ENCODE data around the gene CLSTN1. TPM values are rescaled to one million over a fixed set of nuclear protein-coding genes. Genes with fewer than 3 reads are reported as not detected.
A peak's percentile ranks its signal among the peaks of the same experiment; 100 is the strongest.

CLSTN1 gene
- total and polyA plus RNA-seq, 10 donors: 28.8 to 70.7 (median 60.5) TPM

GRCh38 chr1:9696793-9697192, 127.0 kb downstream of the CLSTN1 start:
- Histone ChIP-seq H3K36me3 (peaks cover 0 to 94% (median 46%) of the 10 kb centered on the region in 6 donors), H3K27ac (no peak overlapping the region), H3K27me3 (replicated peaks in 1 of 7) (no peaks in the 10 kb centered on the region), H3K4me1 (peaks cover 0 to 99% (median 6%) of the 10 kb centered on the region in 6 donors), H3K4me3 (no peak overlapping the region), H3K9me3 (no peaks in the 10 kb centered on the region)
- WGBS, 5 donors: 90 to 96% (median 93%) methylated on average over 2 of the region's 2 CpGs
- DNase-seq: no peak
- intact Hi-C loops (cut with DNase I; ENCODE audit: low total_unique reads): no loop called here
- TF ChIP-seq POLR2AphosphoS5 (IDR thresholded peaks at IDR 0.05): no peak
- no peak for TF ChIP-seq CTCF (IDR thresholded peaks at IDR 0.05 in 8 of 11, conservative IDR thresholded peaks at IDR 0.05 in 3 of 11)
- no peak for TF ChIP-seq POLR2A (IDR thresholded peaks at IDR 0.05)

- intact Hi-C loops (cut with DNase I; ENCODE audit: low total_unique reads): no loop called here
- Histone ChIP-seq H3K4me1 (peaks cover 36 to 97% (median 49%) of the 10 kb centered on the region in 6 donors), H3K36me3 (peaks cover 0 to 55% (median 19%) of the 10 kb centered on the region in 6 donors), H3K27me3 (replicated peaks in 1 of 7) (peaks cover 0 to 10% (median 0%) of the 10 kb centered on the region in 7 donors), H3K27ac (no peak overlapping the region), H3K9me3 (no peaks in the 10 kb centered on the region), H3K4me3 (no peak overlapping the region)
- WGBS, 5 donors: 77 to 86% (median 85%) methylated on average over 5 of the region's 5 CpGs
- TF ChIP-seq CTCF (IDR thresholded peaks at IDR 0.05 in 8 of 11, conservative IDR thresholded peaks at IDR 0.05 in 3 of 11) (no peak), POLR2A (IDR thresholded peaks at IDR 0.05) (no peak), POLR2AphosphoS5 (IDR thresholded peaks at IDR 0.05) (no peak)
- no peak for DNase-seq
Observed at GRCh38 chr1:9691691-9692090, 132.1 kb downstream of the CLSTN1 start.

DNA sequence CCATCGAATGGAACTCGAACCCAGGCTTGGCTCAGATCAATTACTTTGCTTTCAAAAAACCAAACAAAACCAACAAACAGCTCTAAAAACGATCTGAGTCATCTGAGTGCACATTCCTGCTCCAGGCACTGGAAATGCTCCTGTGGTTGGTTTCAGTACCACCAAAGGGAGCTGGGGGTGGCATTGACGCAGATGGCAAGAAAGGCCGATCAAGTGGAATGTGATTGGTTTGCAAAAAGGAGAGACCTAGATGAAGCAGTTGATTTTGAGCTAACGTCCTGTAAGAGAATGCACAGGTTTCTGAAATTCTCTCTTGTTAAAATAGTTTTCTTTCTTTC, 132.7 kb downstream of the CLSTN1 start:
- Histone ChIP-seq H3K4me3 (no peak overlapping the region), H3K27me3 (replicated peaks in 1 of 7) (peaks cover 0 to 10% (median 0%) of the 10 kb centered on the region in 7 donors), H3K4me1 (peaks cover 41 to 97% (median 55%) of the 10 kb centered on the region in 6 donors), H3K9me3 (no peaks in the 10 kb centered on the region), H3K27ac (peak overlapping the region in 1 of 8 donors; percentile 85), H3K36me3 (peaks cover 0 to 52% (median 19%) of the 10 kb centered on the region in 6 donors)
- intact Hi-C loops (cut with DNase I; ENCODE audit: low total_unique reads): no loop called here
- no peak for DNase-seq
- no peak for TF ChIP-seq CTCF (IDR thresholded peaks at IDR 0.05 in 8 of 11, conservative IDR thresholded peaks at IDR 0.05 in 3 of 11)
- no peak for TF ChIP-seq POLR2A (IDR thresholded peaks at IDR 0.05)
- no peak for TF ChIP-seq POLR2AphosphoS5 (IDR thresholded peaks at IDR 0.05)
- WGBS, 5 donors: 72 to 86% (median 81%) methylated on average over 6 of the region's 6 CpGs

DNA sequence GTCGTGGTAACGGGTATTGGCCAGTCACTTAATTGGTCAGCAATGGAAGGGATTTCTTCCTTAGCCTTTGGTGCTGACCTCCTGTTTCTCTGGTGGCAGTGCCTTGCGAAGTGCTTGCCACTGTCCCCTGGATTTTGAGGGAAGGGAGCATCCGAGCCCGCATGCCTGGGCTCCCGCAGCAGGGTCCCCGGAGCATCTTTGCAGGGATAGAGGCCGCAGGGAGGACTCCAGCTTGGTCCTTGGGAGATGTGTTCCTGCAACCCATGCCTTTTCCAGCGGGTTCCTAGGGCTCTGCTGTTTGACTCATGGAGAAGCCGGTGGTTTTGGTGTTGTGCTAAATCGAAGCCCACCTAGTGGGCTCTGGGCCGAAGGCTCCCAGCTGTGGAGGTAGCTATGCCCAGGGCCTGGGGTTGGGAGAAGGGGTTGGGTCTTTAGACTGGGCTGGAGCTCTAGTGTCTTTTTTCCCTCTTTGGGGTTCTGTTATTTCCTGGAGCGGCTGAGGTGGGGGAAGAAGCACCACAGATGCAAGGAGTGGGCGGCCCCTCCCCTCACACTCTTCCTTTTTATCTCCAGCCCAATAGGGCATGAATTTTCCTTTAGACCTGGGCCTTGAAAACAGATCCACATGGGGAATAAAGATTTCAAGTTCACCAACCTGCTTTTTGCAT, 133.2 kb downstream of the CLSTN1 start:
- Histone ChIP-seq H3K9me3 (no peaks in the 10 kb centered on the region), H3K4me1 (peaks cover 44 to 97% (median 60%) of the 10 kb centered on the region in 6 donors), H3K27ac (peak overlapping the region in 3 of 8 donors; percentile 61 to 85 (median 70)), H3K27me3 (replicated peaks in 1 of 7) (peaks cover 0 to 10% (median 0%) of the 10 kb centered on the region in 7 donors), H3K36me3 (peaks cover 0 to 47% (median 19%) of the 10 kb centered on the region in 6 donors), H3K4me3 (peak overlapping the region in 5 of 8 donors; percentile 58 to 81 (median 59))
- 72 to 79% (median 78%) methylated on average over 12 to 14 of the region's 14 CpGs for WGBS, 5 donors
- no peak for TF ChIP-seq CTCF (IDR thresholded peaks at IDR 0.05 in 8 of 11, conservative IDR thresholded peaks at IDR 0.05 in 3 of 11)
- no peak for TF ChIP-seq POLR2A (IDR thresholded peaks at IDR 0.05)
- no peak for TF ChIP-seq POLR2AphosphoS5 (IDR thresholded peaks at IDR 0.05)
- intact Hi-C loops (cut with DNase I; ENCODE audit: low total_unique reads): no loop called here
- DNase-seq: no peak

Data from spleen (tissue), 11 donors.